GM12875 (cell line): ENCODE measurements around the gene PIEZO2.

Experiments
- H3K4me3 ChIP-seq: one replicate; pipeline ENCODE4 v1.5.1; 2011; ENCODE audit warnings: low read depth, low read length, control low read depth
- TF ChIP-seq, protein P1 (sequence below): IDR thresholded peaks from 2 replicates; pipeline ENCODE4 v1.5.1; 2011; ENCODE audit warnings: low read depth, mild to moderate bottlenecking, control low read depth, inconsistent platforms, low read length, moderate library complexity, borderline replicate concordance; ENCODE audit not compliant: insufficient read depth

Gene PIEZO2

GRCh38 chr18:10901329-10901728, 248.0 kb downstream of the PIEZO2 start:
- no peak overlapping the region for H3K4me3 ChIP-seq
- TF ChIP-seq, protein P1, sequence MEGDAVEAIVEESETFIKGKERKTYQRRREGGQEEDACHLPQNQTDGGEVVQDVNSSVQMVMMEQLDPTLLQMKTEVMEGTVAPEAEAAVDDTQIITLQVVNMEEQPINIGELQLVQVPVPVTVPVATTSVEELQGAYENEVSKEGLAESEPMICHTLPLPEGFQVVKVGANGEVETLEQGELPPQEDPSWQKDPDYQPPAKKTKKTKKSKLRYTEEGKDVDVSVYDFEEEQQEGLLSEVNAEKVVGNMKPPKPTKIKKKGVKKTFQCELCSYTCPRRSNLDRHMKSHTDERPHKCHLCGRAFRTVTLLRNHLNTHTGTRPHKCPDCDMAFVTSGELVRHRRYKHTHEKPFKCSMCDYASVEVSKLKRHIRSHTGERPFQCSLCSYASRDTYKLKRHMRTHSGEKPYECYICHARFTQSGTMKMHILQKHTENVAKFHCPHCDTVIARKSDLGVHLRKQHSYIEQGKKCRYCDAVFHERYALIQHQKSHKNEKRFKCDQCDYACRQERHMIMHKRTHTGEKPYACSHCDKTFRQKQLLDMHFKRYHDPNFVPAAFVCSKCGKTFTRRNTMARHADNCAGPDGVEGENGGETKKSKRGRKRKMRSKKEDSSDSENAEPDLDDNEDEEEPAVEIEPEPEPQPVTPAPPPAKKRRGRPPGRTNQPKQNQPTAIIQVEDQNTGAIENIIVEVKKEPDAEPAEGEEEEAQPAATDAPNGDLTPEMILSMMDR: no peak

DNA sequence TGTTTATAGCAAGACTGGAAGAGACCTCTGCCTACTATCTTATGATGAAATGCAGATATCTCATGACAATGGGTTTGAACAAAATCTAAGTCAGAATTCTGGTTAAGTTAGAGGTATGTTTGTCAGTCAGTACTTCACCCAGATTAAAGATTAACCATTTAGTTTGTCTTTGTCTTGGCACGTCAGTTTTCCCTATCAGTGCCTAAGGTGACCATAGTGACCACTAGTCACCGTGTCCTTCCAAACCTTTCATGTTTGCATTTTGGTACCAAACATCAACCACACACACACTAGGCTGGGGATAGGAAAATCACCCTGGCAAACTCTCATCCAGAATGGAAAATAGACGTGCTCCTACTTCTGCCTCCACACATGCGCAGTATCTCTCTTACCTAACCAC, 248.9 kb downstream of the PIEZO2 start:
- TF ChIP-seq, protein P1: no peak
- H3K4me3 ChIP-seq: no peak overlapping the region

DNA sequence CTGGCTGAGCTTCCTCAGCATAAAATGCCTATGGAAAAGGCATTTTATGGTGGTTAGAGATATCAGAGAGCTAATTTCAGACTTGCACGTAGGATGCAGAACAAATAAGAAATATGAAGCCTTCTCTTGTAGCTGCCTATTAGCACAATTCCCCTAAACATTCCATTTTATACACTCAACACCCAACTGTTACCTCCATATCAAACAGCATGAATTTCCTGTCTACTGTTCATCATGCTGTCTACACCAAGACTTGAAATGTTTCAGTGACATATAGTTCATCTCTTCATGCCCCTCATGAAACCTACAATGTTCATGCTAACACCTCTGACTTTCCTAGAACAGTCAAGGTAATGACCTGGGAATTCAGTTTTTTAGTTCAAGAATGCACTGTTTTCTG, 249.9 kb downstream of the PIEZO2 start:
- no peak overlapping the region for H3K4me3 ChIP-seq
- TF ChIP-seq, protein P1: no peak

GRCh38 chr18:10898417-10898974, 250.9 kb downstream of the PIEZO2 start:
- H3K4me3 ChIP-seq: no peak overlapping the region
- TF ChIP-seq, protein P1: no peak

GRCh38 chr18:10896851-10897250, 252.5 kb downstream of the PIEZO2 start:
- no peak overlapping the region for H3K4me3 ChIP-seq
- TF ChIP-seq, protein P1: no peak

- TF ChIP-seq, protein P1: no peak
- H3K4me3 ChIP-seq: no peak overlapping the region
These were observed 253.4 kb downstream of the PIEZO2 start for GRCh38 chr18:10895976-10896375.

DNA sequence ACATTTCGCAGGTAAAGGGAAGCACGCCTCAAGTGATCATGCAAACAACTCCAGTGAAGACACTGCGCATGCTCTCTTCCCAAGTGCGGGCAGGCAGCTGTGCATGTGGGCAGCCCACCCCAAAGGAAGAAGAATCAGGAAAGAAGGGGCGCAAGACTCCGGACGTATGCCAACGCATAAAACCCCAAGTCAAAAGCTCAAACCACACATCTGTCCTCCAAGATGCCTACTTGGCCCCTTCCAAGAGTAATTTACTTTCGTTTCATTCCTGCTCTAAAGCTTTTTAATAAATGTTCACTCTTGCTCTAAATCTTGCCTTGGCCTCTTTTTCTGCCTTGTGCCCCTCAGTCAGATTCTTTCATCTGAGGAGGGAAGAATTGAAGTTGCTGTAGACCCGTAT, 254.9 kb downstream of the PIEZO2 start:
- TF ChIP-seq, protein P1: no peak
- no peak overlapping the region for H3K4me3 ChIP-seq
